HEK293 (cell line): Measurements from ENCODE around the gene LYVE1.

ENCODE experiments used
- CTCF ChIA-PET: fragments of 350-600 bp; formaldehyde crosslinking; extraction: SDS; loops from one replicate; lab custom pipeline; 2021; ENCODE audit warnings: antibody characterized with exemption; lab: Yijun Ruan, JAX
- POLR2A ChIA-PET: fragments of 300-600 bp; formaldehyde crosslinking; extraction: SDS; loops from one replicate; lab custom pipeline; 2020; ENCODE audit warnings: antibody characterized with exemption, inconsistent platforms; lab: Yijun Ruan, JAX
- H3K27ac ChIP-seq: fragments of 200-500 bp; sonication (Bioruptor generic); 2 replicates; pipeline ENCODE4 v1.5.1; 2014; ENCODE audit warnings: low read depth, low read length, control low read depth, inconsistent platforms; ENCODE audit errors: extremely low read depth
- H3K36me3 ChIP-seq, 2 experiments: fragments of 200-500 bp in 1 of 2; sonication (Bioruptor generic) in 1 of 2; 1 replicate in 1 of 2; 2 replicates in 1 of 2; pipeline ENCODE4 v1.5.1; 2014 to 2017; ENCODE audit warnings: inconsistent platforms in 2 of 2, low read length in 2 of 2; ENCODE audit not compliant: control insufficient read depth in 2 of 2, insufficient read depth in 1 of 2
- H3K4me1 ChIP-seq: fragments of 200-500 bp; sonication (Bioruptor generic); 2 replicates; pipeline ENCODE4 v1.5.1; 2014; ENCODE audit warnings: mild to moderate bottlenecking, low read length, inconsistent platforms; ENCODE audit not compliant: control insufficient read depth, insufficient read depth
- H3K4me3 ChIP-seq: 2 replicates; pipeline ENCODE4 v1.5.1; 2011; ENCODE audit warnings: low read depth, mild to moderate bottlenecking, control low read depth, low read length, moderate library complexity
- H3K9me3 ChIP-seq: fragments of 200-500 bp; sonication (Bioruptor generic); 2 replicates; pipeline ENCODE4 v1.5.1; 2014; ENCODE audit warnings: low read depth, low read length, inconsistent platforms; ENCODE audit not compliant: control insufficient read depth, insufficient read depth
- FEZF1 ChIP-seq: fragments of 450-650 bp; formaldehyde crosslinking; IDR thresholded peaks from 2 replicates; pipeline ENCODE4 v1.5.1; 2016; ENCODE audit warnings: missing biosample characterization, missing genetic modification characterization
- IKZF3 ChIP-seq: fragments of 450-650 bp; IDR thresholded peaks from 2 replicates; pipeline ENCODE4 v1.5.0; 2018; ENCODE audit warnings: missing biosample characterization, mild to moderate bottlenecking, missing genetic modification characterization, moderate library complexity
- INSM2 ChIP-seq: fragments of 450-650 bp; formaldehyde crosslinking; IDR thresholded peaks from 2 replicates; pipeline ENCODE4 v1.5.1; 2016; ENCODE audit warnings: missing biosample characterization, missing genetic modification characterization
- OSR2 ChIP-seq: fragments of 450-650 bp; formaldehyde crosslinking; IDR thresholded peaks from 2 replicates; pipeline ENCODE4 v1.5.1; 2016; ENCODE audit warnings: missing biosample characterization, missing genetic modification characterization
- SP3 ChIP-seq: fragments of 450-650 bp; formaldehyde crosslinking; IDR thresholded peaks from 2 replicates; pipeline ENCODE4 v1.5.1; 2016; ENCODE audit warnings: missing biosample characterization, missing genetic modification characterization
- TRIM28 ChIP-seq: IDR thresholded peaks from 2 replicates; pipeline ENCODE4 v1.6.1; 2011; ENCODE audit warnings: low read length, control low read depth, borderline replicate concordance
- ZBTB26 ChIP-seq: fragments of 450-650 bp; formaldehyde crosslinking; optimal IDR thresholded peaks from 2 replicates; pipeline ENCODE3; 2016; ENCODE audit warnings: missing biosample characterization, mild to moderate bottlenecking, missing genetic modification characterization
- ZNF112 ChIP-seq: fragments of 450-650 bp; formaldehyde crosslinking; IDR thresholded peaks from 2 replicates; pipeline ENCODE4 v1.5.0; 2017; ENCODE audit warnings: missing biosample characterization, missing genetic modification characterization
- ZNF114 ChIP-seq: fragments of 450-650 bp; formaldehyde crosslinking; IDR thresholded peaks from 2 replicates; pipeline ENCODE4 v1.5.0; 2017; ENCODE audit warnings: missing biosample characterization, missing genetic modification characterization
- ZNF223 ChIP-seq: fragments of 450-650 bp; formaldehyde crosslinking; IDR thresholded peaks from 2 replicates; pipeline ENCODE4 v1.5.1; 2016; ENCODE audit warnings: missing biosample characterization, missing genetic modification characterization
- ZNF280D ChIP-seq: fragments of 450-650 bp; formaldehyde crosslinking; IDR thresholded peaks from 2 replicates; pipeline ENCODE4 v1.5.1; 2016; ENCODE audit warnings: missing biosample characterization, missing genetic modification characterization
- ZNF302 ChIP-seq: fragments of 450-650 bp; formaldehyde crosslinking; IDR thresholded peaks from 2 replicates; pipeline ENCODE4 v1.5.1; 2016; ENCODE audit warnings: missing biosample characterization, missing genetic modification characterization, low read depth
- ZNF335 ChIP-seq: fragments of 450-650 bp; formaldehyde crosslinking; conservative IDR thresholded peaks from 2 replicates; pipeline ENCODE4 v1.5.1; 2016; ENCODE audit warnings: missing biosample characterization, missing genetic modification characterization
- ZNF362 ChIP-seq: fragments of 450-650 bp; formaldehyde crosslinking; IDR thresholded peaks from 2 replicates; pipeline ENCODE4 v1.5.1; 2016; ENCODE audit warnings: missing biosample characterization, missing genetic modification characterization
- ZNF433 ChIP-seq: fragments of 450-650 bp; formaldehyde crosslinking; IDR thresholded peaks from 2 replicates; pipeline ENCODE4 v1.5.1; 2016; ENCODE audit warnings: missing biosample characterization, missing genetic modification characterization, low read depth
- ZNF518A ChIP-seq: fragments of 450-650 bp; formaldehyde crosslinking; conservative IDR thresholded peaks from 2 replicates; pipeline ENCODE4 v1.5.1; 2016; ENCODE audit warnings: low read depth, missing biosample characterization, missing genetic modification characterization
- ZNF670 ChIP-seq: fragments of 450-650 bp; formaldehyde crosslinking; IDR thresholded peaks from 2 replicates; pipeline ENCODE4 v1.5.1; 2016; ENCODE audit warnings: missing biosample characterization, missing genetic modification characterization, low read depth
- ZNF791 ChIP-seq: fragments of 450-650 bp; formaldehyde crosslinking; IDR thresholded peaks from 2 replicates; pipeline ENCODE4 v1.5.1; 2016; ENCODE audit warnings: missing biosample characterization, missing genetic modification characterization
- ZXDB ChIP-seq: fragments of 450-650 bp; formaldehyde crosslinking; IDR thresholded peaks from 2 replicates; pipeline ENCODE4 v1.5.1; 2016; ENCODE audit warnings: missing biosample characterization, missing genetic modification characterization

The LYVE1 gene

GRCh38 chr11:10587995-10588394 lies 19.5 kb upstream of the LYVE1 start:
- H3K4me1 ChIP-seq: no peaks in the 10 kb centered on the region
- no peak overlapping the region for H3K4me3 ChIP-seq
- no peak overlapping the region for H3K27ac ChIP-seq
- CTCF ChIA-PET: interaction anchor here (0.5 to 1.0 kb wide), 2 partner anchors 23 to 1179 kb away, joined by 3 to 4 read pairs; no protein-coding TSS in a partner anchor
- H3K9me3 ChIP-seq: no peaks in the 10 kb centered on the region
- TF ChIP-seq ZNF518A (tag by site-specific recombination) (no peak), ZNF114 (tag by site-specific recombination) (no peak), IKZF3 (tag by site-specific recombination) (no peak), INSM2 (no peak), ZNF223 (tag by site-specific recombination) (no peak), ZNF280D (tag by site-specific recombination) (no peak), TRIM28 (no peak), ZBTB26 (tag by site-specific recombination) (no peak), ZXDB (tag by site-specific recombination) (no peak), ZNF112 (tag by site-specific recombination) (no peak), SP3 (tag by site-specific recombination) (no peak)
- TF ChIP-seq, all 188 proteins: peak for 0
- H3K36me3 ChIP-seq: no peaks in the 10 kb centered on the region
- POLR2A ChIA-PET: no interaction called here

- no peaks in the 10 kb centered on the region for H3K4me1 ChIP-seq
- H3K4me3 ChIP-seq: no peak overlapping the region
- no peaks in the 10 kb centered on the region for H3K36me3 ChIP-seq
- H3K9me3 ChIP-seq: no peaks in the 10 kb centered on the region
- CTCF ChIA-PET: interaction anchor here (1.0 kb wide), 1 partner anchor 23 kb away, joined by 4 read pairs; no protein-coding TSS in a partner anchor
- no peak overlapping the region for H3K27ac ChIP-seq
- POLR2A ChIA-PET: no interaction called here
- TF ChIP-seq ZNF670: no peak
- TF ChIP-seq OSR2: no peak
- TF ChIP-seq ZBTB26 (tag by site-specific recombination): no peak
- TF ChIP-seq ZNF362: no peak
- no peak for TF ChIP-seq ZNF791 (tag by site-specific recombination)
- no peak for TF ChIP-seq FEZF1 (tag by site-specific recombination)
- TF ChIP-seq ZNF335: no peak
- TF ChIP-seq ZNF433 (tag by site-specific recombination): no peak
- TF ChIP-seq ZNF302: no peak
Observed at GRCh38 chr11:10587388-10587787, 18.9 kb upstream of the LYVE1 start.
